H1 (cell line): ENCODE measurements around the gene ZBED6.

Source experiments
- CTCF ChIP-seq, 3 experiments: IDR thresholded peaks; 1 replicate in 2 of 3; 2 replicates in 1 of 3; pipeline versions ENCODE4 v1.5.1 to v1.6.1; 2011; ENCODE audit warnings: low read length in 3 of 3, mild to moderate bottlenecking in 3 of 3, inconsistent platforms in 2 of 3, low read depth in 1 of 3, moderate library complexity in 1 of 3; ENCODE audit not compliant: insufficient read depth in 1 of 3; ENCODE audit errors: control extremely low read depth in 1 of 3
- EZH2 ChIP-seq: fragments of 200-600 bp; sonication (generic); IDR thresholded peaks from 2 replicates; pipeline ENCODE4 v1.7.1; 2012; ENCODE audit warnings: low read depth, mild to moderate bottlenecking, moderate library complexity, low read length, inconsistent platforms; ENCODE audit not compliant: severe bottlenecking
- GABPA ChIP-seq: IDR thresholded peaks from 2 replicates; pipeline ENCODE4 v1.6.1; 2011; ENCODE audit warnings: mild to moderate bottlenecking, low read length, moderate library complexity, borderline replicate concordance; ENCODE audit not compliant: insufficient read depth
- GTF2F1 ChIP-seq: IDR thresholded peaks from 2 replicates; pipeline ENCODE4 v1.6.1; 2012; ENCODE audit warnings: low read depth, low read length, improper control_type of control experiment, borderline replicate concordance
- HDAC6 ChIP-seq: IDR thresholded peaks from one replicate; pipeline ENCODE4 v1.7.1; 2012; ENCODE audit warnings: low read depth, mild to moderate bottlenecking, inconsistent platforms, low read length, moderate library complexity
- JUND ChIP-seq: IDR thresholded peaks from 2 replicates; pipeline ENCODE4 v1.6.1; 2011; ENCODE audit warnings: mild to moderate bottlenecking, improper control_type of control experiment, low read length
- KDM1A ChIP-seq: fragments of 200-600, 300-600 bp; sonication (generic); IDR thresholded peaks from 2 replicates; pipeline ENCODE4 v1.7.1; 2016; ENCODE audit warnings: mild to moderate bottlenecking, low read length, borderline replicate concordance
- POLR2A ChIP-seq, 2 experiments: IDR thresholded peaks; 1 replicate in 1 of 2; 2 replicates in 1 of 2; pipeline ENCODE4 v1.6.1; 2011; ENCODE audit warnings: low read depth in 2 of 2, low read length in 2 of 2, mild to moderate bottlenecking in 2 of 2; ENCODE audit errors: control extremely low read depth in 1 of 2
- POU5F1 ChIP-seq: IDR thresholded peaks from 2 replicates; pipeline ENCODE4 v1.6.1; 2011; ENCODE audit warnings: low read depth, mild to moderate bottlenecking, low read length, moderate library complexity
- SIN3A ChIP-seq, 2 experiments: IDR thresholded peaks in 1 of 2; conservative IDR thresholded peaks in 1 of 2; 2 replicates each; pipeline ENCODE4 v1.6.1; 2011 to 2012; ENCODE audit warnings: low read length in 2 of 2, improper control_type of control experiment in 1 of 2, low read depth in 1 of 2, mild to moderate bottlenecking in 1 of 2
- SIX5 ChIP-seq: IDR thresholded peaks from 2 replicates; pipeline ENCODE4 v1.6.1; 2011; ENCODE audit warnings: mild to moderate bottlenecking, low read depth, low read length
- ZNF274 ChIP-seq: IDR thresholded peaks from 2 replicates; pipeline ENCODE4 v1.7.0; 2012; ENCODE audit warnings: low read length, borderline replicate concordance; ENCODE audit errors: extremely low read depth

GRCh38 chr1:203751051-203751450 is 44.4 kb upstream of the ZBED6 start:
- TF ChIP-seq EZH2 = no peak
- no peak for TF ChIP-seq GABPA
- TF ChIP-seq JUND = no peak
- no peak for TF ChIP-seq SIX5
- TF ChIP-seq POLR2A (IDR thresholded peaks at IDR 0.05; ENCODE audit: control extremely low read depth in 1 of 2, low read depth in 2 of 2, low read length in 2 of 2) = no peak
- TF ChIP-seq KDM1A = no peak
- no peak for TF ChIP-seq SIN3A (conservative IDR thresholded peaks at IDR 0.05 in 1 of 2, IDR thresholded peaks at IDR 0.05 in 1 of 2; ENCODE audit: low read depth in 1 of 2, low read length in 2 of 2)
- TF ChIP-seq ZNF274 = no peak
- no peak for TF ChIP-seq GTF2F1
- no peak for TF ChIP-seq HDAC6
- no peak for TF ChIP-seq POU5F1
- TF ChIP-seq CTCF (IDR thresholded peaks at IDR 0.05; ENCODE audit: control extremely low read depth in 1 of 3, insufficient read depth in 1 of 3, low read depth in 1 of 3, low read length in 3 of 3) = no peak
